GM23338 (cell line): ENCODE data around the gene STK32C. TPM values are rescaled to one million over a fixed set of nuclear protein-coding genes. Genes with fewer than 3 reads are reported as not detected.
"Not testable (repeated sequence)": the region's sequence is repeated elsewhere in the genome, so short reads cannot be mapped to it uniquely, and the experiment has no call there.

Source experiments
- ATAC-seq: fragments of 200-7000 bp; cut with Tn5 transposase; 3 replicates; pipeline ENCODE4 v1.9.1; 2020
- DNase-seq: peaks from one replicate; pipeline ENCODE4 v3.0.0-alpha.2; 2015; ENCODE audit warnings: low spot score
- H2AFZ ChIP-seq: fragments of 200-600 bp; sonication (generic); 2 replicates; pipeline ENCODE4 v1.8.0; 2016; ENCODE audit warnings: antibody characterized with exemption, mild to moderate bottlenecking, moderate library complexity
- H3F3A ChIP-seq: fragments of 200-600 bp; sonication (generic); replicated peaks from 2 replicates; pipeline ENCODE4 v1.8.0; 2017; ENCODE audit warnings: antibody characterized with exemption, mixed run types, low read depth
- H3K27ac ChIP-seq: fragments of 200-600 bp; sonication (generic); 2 replicates; pipeline ENCODE4 v1.6.1; 2016; ENCODE audit warnings: low read depth
- H3K27me3 ChIP-seq: fragments of 200-600 bp; sonication (generic); 2 replicates; pipeline ENCODE4 v1.8.0; 2016; ENCODE audit warnings: mild to moderate bottlenecking, mixed run types, moderate library complexity; ENCODE audit not compliant: insufficient read depth
- H3K36me3 ChIP-seq: fragments of 200-600 bp; sonication (generic); 2 replicates; pipeline ENCODE4 v1.8.0; 2016; ENCODE audit warnings: mild to moderate bottlenecking; ENCODE audit not compliant: insufficient read depth
- H3K4me1 ChIP-seq: fragments of 200-600 bp; sonication (generic); 2 replicates; pipeline ENCODE4 v1.8.0; 2016; ENCODE audit warnings: mild to moderate bottlenecking, moderate library complexity; ENCODE audit not compliant: insufficient read depth
- H3K4me2 ChIP-seq: fragments of 200-600 bp; sonication (generic); 2 replicates; pipeline ENCODE4 v1.7.1; 2017; ENCODE audit warnings: mixed run types
- H3K4me3 ChIP-seq: fragments of 200-600 bp; sonication (generic); 2 replicates; pipeline ENCODE4 v1.6.1; 2016; ENCODE audit warnings: mixed run types
- H3K79me2 ChIP-seq: fragments of 200-600 bp; sonication (generic); replicated peaks from 2 replicates; pipeline ENCODE4 v1.8.0; 2017; ENCODE audit warnings: mild to moderate bottlenecking; ENCODE audit not compliant: insufficient read depth
- H3K9me2 ChIP-seq: fragments of 200-600 bp; sonication (generic); 2 replicates; pipeline ENCODE4 v1.8.0; 2017; ENCODE audit not compliant: insufficient read depth
- H4K20me1 ChIP-seq: fragments of 200-600 bp; sonication (generic); replicated peaks from 2 replicates; pipeline ENCODE4 v1.8.0; 2017; ENCODE audit warnings: mild to moderate bottlenecking; ENCODE audit not compliant: insufficient read depth
- H3K27ac Mint-ChIP-seq: 2 replicates; pipeline ENCODE4 v1.8.0; 2020; ENCODE audit warnings: inconsistent platforms, mild to moderate bottlenecking, moderate library complexity, mixed read lengths
- H3K27me3 Mint-ChIP-seq: 3 replicates; pipeline ENCODE4 v1.8.0; 2022; ENCODE audit warnings: low read depth, mild to moderate bottlenecking, moderate library complexity, mixed read lengths, inconsistent platforms; ENCODE audit not compliant: insufficient read depth, poor library complexity
- H3K36me3 Mint-ChIP-seq: 3 replicates; pipeline ENCODE4 v1.8.0; 2021; ENCODE audit warnings: low read depth, mild to moderate bottlenecking, inconsistent platforms, moderate library complexity, mixed read lengths
- H3K4me1 Mint-ChIP-seq: 3 replicates; pipeline ENCODE4 v1.8.0; 2020; ENCODE audit warnings: mild to moderate bottlenecking, inconsistent platforms, mixed read lengths
- H3K4me3 Mint-ChIP-seq: 3 replicates; pipeline ENCODE4 v1.8.0; 2021; ENCODE audit warnings: moderate library complexity, mild to moderate bottlenecking, inconsistent platforms, mixed read lengths
- H3K9me3 Mint-ChIP-seq: 3 replicates; pipeline ENCODE4 v1.8.0; 2020; ENCODE audit warnings: moderate library complexity, mild to moderate bottlenecking, inconsistent platforms, mixed read lengths
- JUNB ChIP-seq: IDR thresholded peaks from one replicate; pipeline ENCODE4 v1.6.1; 2016; ENCODE audit warnings: antibody characterized with exemption; ENCODE audit not compliant: unreplicated experiment
- NANOG ChIP-seq: IDR thresholded peaks from 2 replicates; pipeline ENCODE4 v1.6.1; 2016; ENCODE audit warnings: antibody characterized with exemption, borderline replicate concordance
- STAT1 ChIP-seq: IDR thresholded peaks from one replicate; pipeline ENCODE4 v1.6.1; 2016; ENCODE audit warnings: antibody characterized with exemption; ENCODE audit not compliant: unreplicated experiment
- ZNF114 ChIP-seq: fragments of 250-450 bp; sonication (Bioruptor Pico); IDR thresholded peaks from 2 replicates; pipeline ENCODE4 v1.5.0; 2020; ENCODE audit warnings: mild to moderate bottlenecking, moderate library complexity
- ZNF331 ChIP-seq: fragments of 250-450 bp; sonication (Bioruptor Pico); IDR thresholded peaks from 2 replicates; pipeline ENCODE4 v1.5.0; 2020; ENCODE audit warnings: low read depth, mild to moderate bottlenecking, moderate library complexity
- polyA plus RNA-seq: library from polyadenylated mRNA; unstranded; fragments of >200 nt; fragmentation: Nextera tagmentation; extraction: Ambion mirVana; gene quantifications from 2 replicates; pipeline ENCODE4 v1.2.1, GENCODE V29; 2016
- total RNA-seq: library from RNA; depleted of rRNA; stranded (reverse); fragments of >200 nt; shearing (Covaris generic); gene quantifications from 2 replicates; pipeline ENCODE4 v1.2.3, GENCODE V29; 2014
- TF ChIP-seq, protein P1 (sequence below), 2 experiments: fragments of 200-600 bp in 1 of 2; sonication (generic) in 1 of 2; conservative IDR thresholded peaks; 2 replicates each; pipeline versions ENCODE4 v1.5.1 to v1.6.1; 2016 to 2017; ENCODE audit warnings: antibody characterized with exemption in 2 of 2, low read depth in 2 of 2, mild to moderate bottlenecking in 2 of 2, moderate library complexity in 1 of 2
- TF ChIP-seq, protein P2 (sequence below): IDR thresholded peaks from one replicate; pipeline ENCODE4 v1.6.1; 2018; ENCODE audit warnings: antibody characterized with exemption; ENCODE audit not compliant: unreplicated experiment
- TF ChIP-seq, protein P3 (sequence below): IDR thresholded peaks from 2 replicates; pipeline ENCODE4 v1.6.1; 2016; ENCODE audit warnings: antibody characterized with exemption

The STK32C gene
- total and polyA plus RNA-seq, 2 experiments from 2014 or later, result 10.2 to 20.5 TPM

DNA sequence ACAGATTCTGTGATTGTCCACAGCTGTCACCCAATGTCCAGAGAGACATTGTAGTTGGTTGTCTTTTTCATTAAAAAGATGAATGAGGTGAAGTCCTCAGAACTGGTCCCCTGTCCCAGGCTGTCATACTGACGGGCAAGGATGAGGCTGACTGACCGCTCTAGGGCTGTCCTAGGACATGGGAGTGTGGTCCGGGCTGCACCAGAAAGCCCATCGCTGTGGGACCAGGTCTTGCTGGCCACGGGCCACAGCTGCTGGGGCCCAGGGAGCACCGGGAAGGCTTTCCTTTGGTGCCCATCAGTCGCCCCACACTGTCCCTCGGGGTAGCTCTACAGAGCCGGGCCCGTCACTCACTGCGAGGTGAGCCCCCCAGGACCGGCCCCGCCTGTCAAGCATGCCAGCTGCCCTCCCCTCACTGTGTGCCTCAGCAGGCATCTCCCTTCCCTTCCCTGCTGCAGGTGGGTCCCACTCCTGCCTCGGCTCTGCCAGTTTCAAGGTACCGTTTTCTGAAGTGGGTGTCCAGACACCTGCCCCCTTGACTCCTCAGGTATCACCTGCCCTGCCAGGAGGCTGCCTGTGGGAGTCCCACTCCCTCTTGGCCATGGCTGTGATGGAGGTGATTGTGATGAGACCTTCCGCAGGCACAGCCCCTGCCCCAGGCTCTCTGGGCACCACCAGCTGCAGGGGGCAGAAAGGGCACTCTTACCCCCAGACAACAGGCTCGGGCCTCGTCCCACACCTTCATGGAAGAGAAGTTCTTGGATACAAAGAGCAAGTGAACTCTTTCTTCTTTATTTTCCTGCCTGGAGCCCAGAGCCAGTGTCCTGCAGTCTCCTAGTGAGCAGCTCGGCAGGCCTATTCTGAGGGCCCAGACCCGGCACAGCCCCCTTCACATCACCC, 46.0 kb upstream of the STK32C start (continued):
- TF ChIP-seq, protein P1, sequence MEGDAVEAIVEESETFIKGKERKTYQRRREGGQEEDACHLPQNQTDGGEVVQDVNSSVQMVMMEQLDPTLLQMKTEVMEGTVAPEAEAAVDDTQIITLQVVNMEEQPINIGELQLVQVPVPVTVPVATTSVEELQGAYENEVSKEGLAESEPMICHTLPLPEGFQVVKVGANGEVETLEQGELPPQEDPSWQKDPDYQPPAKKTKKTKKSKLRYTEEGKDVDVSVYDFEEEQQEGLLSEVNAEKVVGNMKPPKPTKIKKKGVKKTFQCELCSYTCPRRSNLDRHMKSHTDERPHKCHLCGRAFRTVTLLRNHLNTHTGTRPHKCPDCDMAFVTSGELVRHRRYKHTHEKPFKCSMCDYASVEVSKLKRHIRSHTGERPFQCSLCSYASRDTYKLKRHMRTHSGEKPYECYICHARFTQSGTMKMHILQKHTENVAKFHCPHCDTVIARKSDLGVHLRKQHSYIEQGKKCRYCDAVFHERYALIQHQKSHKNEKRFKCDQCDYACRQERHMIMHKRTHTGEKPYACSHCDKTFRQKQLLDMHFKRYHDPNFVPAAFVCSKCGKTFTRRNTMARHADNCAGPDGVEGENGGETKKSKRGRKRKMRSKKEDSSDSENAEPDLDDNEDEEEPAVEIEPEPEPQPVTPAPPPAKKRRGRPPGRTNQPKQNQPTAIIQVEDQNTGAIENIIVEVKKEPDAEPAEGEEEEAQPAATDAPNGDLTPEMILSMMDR (conservative IDR thresholded peaks at IDR 0.05; ENCODE audit: low read depth in 2 of 2), result no peak
- TF ChIP-seq NANOG, result no peak

- not testable (repeated sequence) for H3K4me1 ChIP-seq, H3K36me3 ChIP-seq, H3K4me2 ChIP-seq, H3K27ac ChIP-seq, H4K20me1 ChIP-seq, H3K4me3 ChIP-seq, H3K9me3 Mint-ChIP-seq, H3K36me3 Mint-ChIP-seq, H3K79me2 ChIP-seq, H2AFZ ChIP-seq, H3K27ac Mint-ChIP-seq, H3K4me1 Mint-ChIP-seq, H3K9me2 ChIP-seq, H3F3A ChIP-seq, H3K27me3 ChIP-seq
- ATAC-seq (peak; percentile 88), DNase-seq (peak; percentile 86)
- peaks cover 13% of the 10 kb centered on the region for H3K27me3 Mint-ChIP-seq
- TF ChIP-seq, protein P1 (conservative IDR thresholded peaks at IDR 0.05; ENCODE audit: low read depth in 2 of 2), result peak; percentile 56 to 85
- peak overlapping the region; percentile 28; the same call in 1 of the 3 replicates for H3K4me3 Mint-ChIP-seq
Observed at GRCh38 chr10:132352462-132353308, 44.9 kb upstream of the STK32C start.

GRCh38 chr10:132351611-132352010, 43.9 kb upstream of the STK32C start:
- ATAC-seq (peak; percentile 9; the same call in 1 of the 3 replicates), DNase-seq (no peak)
- H3K9me2 ChIP-seq, result no peaks in the 10 kb centered on the region
- Mint-ChIP-seq H3K36me3 (no peaks in the 10 kb centered on the region; the same call in 2 of the 3 replicates), H3K4me3 (no peak overlapping the region; the same call in 2 of the 3 replicates), H3K9me3 (no peaks in the 10 kb centered on the region), H3K27me3 (peaks cover 15% of the 10 kb centered on the region), H3K27ac (no peak overlapping the region), H3K4me1 (peaks cover 9% of the 10 kb centered on the region)
- no peaks in the 10 kb centered on the region for H3F3A ChIP-seq
- H3K27ac ChIP-seq, result no peak overlapping the region
- H2AFZ ChIP-seq, result no peak overlapping the region
- no peaks in the 10 kb centered on the region for H3K27me3 ChIP-seq
- H3K79me2 ChIP-seq, result no peaks in the 10 kb centered on the region
- H3K4me2 ChIP-seq, result no peak overlapping the region
- H3K4me1 ChIP-seq, result no peaks in the 10 kb centered on the region
- H4K20me1 ChIP-seq, result no peaks in the 10 kb centered on the region
- no peaks in the 10 kb centered on the region for H3K36me3 ChIP-seq
- no peak overlapping the region for H3K4me3 ChIP-seq
- TF ChIP-seq ZNF331 (CRISPR knock-in tag) (no peak), JUNB (no peak), ZNF114 (CRISPR knock-in tag) (no peak), STAT1 (no peak)
- TF ChIP-seq, protein P2, sequence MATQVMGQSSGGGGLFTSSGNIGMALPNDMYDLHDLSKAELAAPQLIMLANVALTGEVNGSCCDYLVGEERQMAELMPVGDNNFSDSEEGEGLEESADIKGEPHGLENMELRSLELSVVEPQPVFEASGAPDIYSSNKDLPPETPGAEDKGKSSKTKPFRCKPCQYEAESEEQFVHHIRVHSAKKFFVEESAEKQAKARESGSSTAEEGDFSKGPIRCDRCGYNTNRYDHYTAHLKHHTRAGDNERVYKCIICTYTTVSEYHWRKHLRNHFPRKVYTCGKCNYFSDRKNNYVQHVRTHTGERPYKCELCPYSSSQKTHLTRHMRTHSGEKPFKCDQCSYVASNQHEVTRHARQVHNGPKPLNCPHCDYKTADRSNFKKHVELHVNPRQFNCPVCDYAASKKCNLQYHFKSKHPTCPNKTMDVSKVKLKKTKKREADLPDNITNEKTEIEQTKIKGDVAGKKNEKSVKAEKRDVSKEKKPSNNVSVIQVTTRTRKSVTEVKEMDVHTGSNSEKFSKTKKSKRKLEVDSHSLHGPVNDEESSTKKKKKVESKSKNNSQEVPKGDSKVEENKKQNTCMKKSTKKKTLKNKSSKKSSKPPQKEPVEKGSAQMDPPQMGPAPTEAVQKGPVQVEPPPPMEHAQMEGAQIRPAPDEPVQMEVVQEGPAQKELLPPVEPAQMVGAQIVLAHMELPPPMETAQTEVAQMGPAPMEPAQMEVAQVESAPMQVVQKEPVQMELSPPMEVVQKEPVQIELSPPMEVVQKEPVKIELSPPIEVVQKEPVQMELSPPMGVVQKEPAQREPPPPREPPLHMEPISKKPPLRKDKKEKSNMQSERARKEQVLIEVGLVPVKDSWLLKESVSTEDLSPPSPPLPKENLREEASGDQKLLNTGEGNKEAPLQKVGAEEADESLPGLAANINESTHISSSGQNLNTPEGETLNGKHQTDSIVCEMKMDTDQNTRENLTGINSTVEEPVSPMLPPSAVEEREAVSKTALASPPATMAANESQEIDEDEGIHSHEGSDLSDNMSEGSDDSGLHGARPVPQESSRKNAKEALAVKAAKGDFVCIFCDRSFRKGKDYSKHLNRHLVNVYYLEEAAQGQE, result no peak
- TF ChIP-seq, protein P1 (conservative IDR thresholded peaks at IDR 0.05; ENCODE audit: low read depth in 2 of 2), result no peak
- TF ChIP-seq, protein P3, sequence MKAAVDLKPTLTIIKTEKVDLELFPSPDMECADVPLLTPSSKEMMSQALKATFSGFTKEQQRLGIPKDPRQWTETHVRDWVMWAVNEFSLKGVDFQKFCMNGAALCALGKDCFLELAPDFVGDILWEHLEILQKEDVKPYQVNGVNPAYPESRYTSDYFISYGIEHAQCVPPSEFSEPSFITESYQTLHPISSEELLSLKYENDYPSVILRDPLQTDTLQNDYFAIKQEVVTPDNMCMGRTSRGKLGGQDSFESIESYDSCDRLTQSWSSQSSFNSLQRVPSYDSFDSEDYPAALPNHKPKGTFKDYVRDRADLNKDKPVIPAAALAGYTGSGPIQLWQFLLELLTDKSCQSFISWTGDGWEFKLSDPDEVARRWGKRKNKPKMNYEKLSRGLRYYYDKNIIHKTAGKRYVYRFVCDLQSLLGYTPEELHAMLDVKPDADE, result no peak
